ENCODE data around the gene ELL3. TPM values are rescaled to one million over a fixed set of nuclear protein-coding genes. Genes with fewer than 3 reads are reported as not detected.

Gene ELL3
- total RNA-seq, 1 donor, result 2.1 TPM

DNA sequence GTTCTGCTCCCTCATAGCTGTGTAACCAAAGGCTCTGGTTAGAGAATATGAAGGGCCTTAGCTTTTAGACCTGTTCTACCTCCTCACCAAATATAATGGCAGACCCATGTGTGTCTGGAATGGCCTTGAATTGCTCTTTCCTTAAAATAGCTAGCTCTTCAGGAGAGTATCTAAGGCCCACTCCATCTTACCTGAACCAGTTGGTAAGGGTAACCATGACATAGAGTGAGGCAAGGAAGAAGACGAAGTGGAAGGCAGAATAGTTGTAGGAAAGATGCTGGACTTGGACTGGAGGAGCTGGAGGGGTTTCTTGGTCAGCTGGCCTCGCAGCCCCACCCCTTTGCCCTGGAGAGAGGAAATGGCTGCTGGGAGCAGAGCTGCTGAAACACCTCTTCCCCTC lies 18.4 kb upstream of the ELL3 start:
- TF ChIP-seq, protein P1, sequence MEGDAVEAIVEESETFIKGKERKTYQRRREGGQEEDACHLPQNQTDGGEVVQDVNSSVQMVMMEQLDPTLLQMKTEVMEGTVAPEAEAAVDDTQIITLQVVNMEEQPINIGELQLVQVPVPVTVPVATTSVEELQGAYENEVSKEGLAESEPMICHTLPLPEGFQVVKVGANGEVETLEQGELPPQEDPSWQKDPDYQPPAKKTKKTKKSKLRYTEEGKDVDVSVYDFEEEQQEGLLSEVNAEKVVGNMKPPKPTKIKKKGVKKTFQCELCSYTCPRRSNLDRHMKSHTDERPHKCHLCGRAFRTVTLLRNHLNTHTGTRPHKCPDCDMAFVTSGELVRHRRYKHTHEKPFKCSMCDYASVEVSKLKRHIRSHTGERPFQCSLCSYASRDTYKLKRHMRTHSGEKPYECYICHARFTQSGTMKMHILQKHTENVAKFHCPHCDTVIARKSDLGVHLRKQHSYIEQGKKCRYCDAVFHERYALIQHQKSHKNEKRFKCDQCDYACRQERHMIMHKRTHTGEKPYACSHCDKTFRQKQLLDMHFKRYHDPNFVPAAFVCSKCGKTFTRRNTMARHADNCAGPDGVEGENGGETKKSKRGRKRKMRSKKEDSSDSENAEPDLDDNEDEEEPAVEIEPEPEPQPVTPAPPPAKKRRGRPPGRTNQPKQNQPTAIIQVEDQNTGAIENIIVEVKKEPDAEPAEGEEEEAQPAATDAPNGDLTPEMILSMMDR (IDR thresholded peaks at IDR 0.05; ENCODE audit: insufficient read depth, low read length), result no peak
- DNase-seq (ENCODE audit: low read depth), result no peak
- H3K4me3 ChIP-seq (ENCODE audit: low read depth, low read length), result no peak overlapping the region

DNA sequence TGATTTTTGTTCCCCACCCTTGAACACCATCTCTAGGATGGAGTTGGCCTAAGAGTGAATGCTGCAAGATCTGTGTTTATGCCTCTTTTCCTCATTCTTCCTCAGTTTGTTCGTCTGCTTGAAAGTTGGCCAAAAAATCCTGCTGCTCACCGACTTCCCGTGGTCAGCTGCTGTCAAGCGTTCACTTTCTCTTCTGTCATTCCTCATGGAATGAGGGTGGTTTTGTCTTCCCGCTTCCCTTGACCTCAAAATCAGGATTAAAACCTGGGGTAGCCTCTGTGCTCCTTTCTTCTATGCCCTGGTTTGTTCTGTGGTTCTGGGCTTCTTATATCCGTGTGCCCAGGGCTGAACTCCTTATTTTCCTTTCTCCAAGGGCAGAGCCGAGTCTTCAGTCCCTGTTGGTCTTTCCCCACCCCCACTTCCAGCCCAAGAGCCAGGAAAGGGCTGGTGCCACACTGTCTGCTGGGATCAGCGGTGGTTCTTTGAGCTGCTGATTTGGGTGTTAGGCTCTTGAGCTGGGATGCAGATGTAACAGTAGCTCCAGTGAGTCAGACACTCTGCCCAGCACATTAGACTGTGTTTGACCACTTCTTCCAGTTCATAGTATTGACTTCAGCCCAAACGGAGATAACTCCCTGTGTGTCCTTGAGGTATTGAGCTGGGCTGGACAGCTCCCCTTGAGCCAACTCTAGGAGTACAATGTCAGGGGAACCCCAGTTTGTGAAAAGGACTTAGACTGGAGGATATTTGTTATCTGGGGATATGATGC lies 17.7 kb upstream of the ELL3 start:
- DNase-seq (ENCODE audit: low read depth), result no peak
- TF ChIP-seq, protein P1 (IDR thresholded peaks at IDR 0.05; ENCODE audit: insufficient read depth, low read length), result no peak
- peak overlapping the region; percentile 100 for H3K4me3 ChIP-seq (ENCODE audit: low read depth, low read length)

DNA sequence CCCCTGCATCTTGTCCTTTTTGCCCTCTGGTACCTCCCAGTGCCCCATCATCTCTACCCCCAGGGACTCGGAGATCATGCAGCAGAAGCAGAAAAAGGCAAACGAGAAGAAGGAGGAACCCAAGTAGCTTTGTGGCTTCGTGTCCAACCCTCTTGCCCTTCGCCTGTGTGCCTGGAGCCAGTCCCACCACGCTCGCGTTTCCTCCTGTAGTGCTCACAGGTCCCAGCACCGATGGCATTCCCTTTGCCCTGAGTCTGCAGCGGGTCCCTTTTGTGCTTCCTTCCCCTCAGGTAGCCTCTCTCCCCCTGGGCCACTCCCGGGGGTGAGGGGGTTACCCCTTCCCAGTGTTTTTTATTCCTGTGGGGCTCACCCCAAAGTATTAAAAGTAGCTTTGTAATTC lies 16.9 kb upstream of the ELL3 start:
- TF ChIP-seq, protein P1 (IDR thresholded peaks at IDR 0.05; ENCODE audit: insufficient read depth, low read length), result no peak
- DNase-seq (ENCODE audit: low read depth), result no peak
- H3K4me3 ChIP-seq (ENCODE audit: low read depth, low read length), result peak overlapping the region; percentile 100

- TF ChIP-seq, protein P1 (IDR thresholded peaks at IDR 0.05; ENCODE audit: insufficient read depth, low read length), result peak; percentile 33
- peak overlapping the region; percentile 100 for H3K4me3 ChIP-seq (ENCODE audit: low read depth, low read length)
- DNase-seq (ENCODE audit: low read depth), result peak; percentile 45
Measured at GRCh38 chr15:43792761-43793476, 16.2 kb upstream of the ELL3 start.

DNA sequence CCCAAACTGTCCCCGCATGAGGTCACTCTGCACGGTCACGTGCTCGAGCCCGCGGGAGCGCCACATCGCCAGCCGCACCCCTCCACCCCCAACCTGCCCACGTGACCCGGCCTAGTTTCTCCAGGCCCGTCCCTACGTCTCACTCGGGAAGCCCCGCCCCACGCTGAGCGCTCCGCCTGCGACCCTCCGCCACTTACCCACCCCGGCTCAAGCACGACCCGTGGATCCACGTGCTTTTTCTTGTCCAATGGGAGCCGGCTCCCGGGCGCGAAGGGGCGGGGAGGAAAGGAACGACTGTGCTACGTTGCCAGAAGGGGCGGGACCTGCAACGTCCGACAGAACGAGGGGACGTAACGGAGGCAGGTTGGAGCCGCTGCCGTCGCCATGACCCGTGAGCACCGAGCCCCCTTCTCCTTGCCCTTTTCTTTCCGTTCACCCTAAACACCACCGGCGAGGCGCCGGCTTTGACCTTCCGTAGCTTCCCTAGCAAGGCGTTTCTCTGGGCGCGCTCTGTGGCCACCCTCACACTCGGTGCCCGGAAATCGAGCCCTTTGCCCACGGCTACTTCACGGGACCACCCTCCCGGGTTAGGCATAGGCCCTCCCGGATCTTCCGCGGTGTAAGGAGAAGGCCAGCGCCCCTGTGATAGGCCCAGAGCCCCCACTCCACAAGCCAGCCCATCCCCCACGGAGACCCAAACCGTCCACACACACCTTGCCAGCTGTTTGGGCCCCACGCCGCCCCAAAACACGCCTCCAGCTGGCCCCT lies 15.4 kb upstream of the ELL3 start, which contains the start of gene SERF2:
Gene SERF2 (plus strand): TSS at position 328 of the 768 bp plus-strand sequence. CDS start 57 bp downstream, at position 385.
- TF ChIP-seq, protein P1 (IDR thresholded peaks at IDR 0.05; ENCODE audit: insufficient read depth, low read length), result no peak
- H3K4me3 ChIP-seq (ENCODE audit: low read depth, low read length), result peak within 1 kb of the TSS; percentile 100

DNA sequence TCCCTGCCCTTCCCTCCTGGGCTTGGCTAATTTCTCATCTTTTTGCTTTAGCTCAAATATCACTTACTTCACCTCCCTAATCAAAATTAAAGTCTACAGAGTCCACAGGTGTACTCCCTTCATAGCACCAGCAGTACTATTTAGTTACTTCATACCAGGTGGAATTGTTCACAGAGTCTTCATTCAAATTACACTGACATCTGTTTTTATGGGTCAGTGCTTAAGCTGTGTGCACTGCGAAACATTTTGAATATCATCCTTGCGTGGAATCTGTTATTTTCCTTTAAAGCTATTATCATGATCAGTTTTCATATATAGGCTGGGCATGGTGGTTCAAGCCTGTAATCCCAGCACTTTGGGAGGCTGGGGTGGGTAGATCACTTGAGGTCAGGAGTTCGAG lies 12.6 kb upstream of the ELL3 start:
- DNase-seq (ENCODE audit: low read depth), result no peak
- TF ChIP-seq, protein P1 (IDR thresholded peaks at IDR 0.05; ENCODE audit: insufficient read depth, low read length), result no peak
- H3K4me3 ChIP-seq (ENCODE audit: low read depth, low read length), result no peak overlapping the region

More for the DNA sequence above, 15.4 kb upstream of the ELL3 start, which contains the start of gene SERF2:
- DNase-seq (ENCODE audit: low read depth), result peak; percentile 99

All from fibroblast of the aortic adventitia (primary cell).